LNCAP (cell line): ENCODE data around the gene CEMIP.

Experiments
- CTCF ChIP-seq: fragments of 450-650 bp; IDR thresholded peaks from 2 replicates; pipeline ENCODE4 v1.5.1; 2017; ENCODE audit warnings: mild to moderate bottlenecking

Gene CEMIP

GRCh38 chr15:80951941-80952340 is 172.8 kb downstream of the CEMIP start:
- TF ChIP-seq CTCF, result no peak

GRCh38 chr15:80953001-80953952 is 174.1 kb downstream of the CEMIP start:
- TF ChIP-seq CTCF, result no peak

GRCh38 chr15:80953953-80954778 is 175.0 kb downstream of the CEMIP start:
- TF ChIP-seq CTCF, result no peak

GRCh38 chr15:80957556-80957955 is 178.4 kb downstream of the CEMIP start:
- TF ChIP-seq CTCF, result no peak

- TF ChIP-seq CTCF, result no peak
Measured at GRCh38 chr15:80957976-80958375, 178.8 kb downstream of the CEMIP start.

- TF ChIP-seq CTCF, result no peak
Measured at GRCh38 chr15:80958818-80959495, 179.8 kb downstream of the CEMIP start.
